Astrocyte (in vitro differentiated cells and primary cell): ENCODE results near the gene ZNF732.

Source experiments
- CTCF ChIP-seq: IDR thresholded peaks from 2 replicates; pipeline ENCODE4 v1.5.1; 2011; ENCODE audit warnings: low read depth, mild to moderate bottlenecking, inconsistent platforms, low read length, moderate library complexity; ENCODE audit not compliant: insufficient read depth
- EZH2 ChIP-seq: IDR thresholded peaks from 2 replicates; pipeline ENCODE4 v1.6.1; 2012; ENCODE audit warnings: mild to moderate bottlenecking, low read length, inconsistent platforms; ENCODE audit not compliant: insufficient read depth

DNA sequence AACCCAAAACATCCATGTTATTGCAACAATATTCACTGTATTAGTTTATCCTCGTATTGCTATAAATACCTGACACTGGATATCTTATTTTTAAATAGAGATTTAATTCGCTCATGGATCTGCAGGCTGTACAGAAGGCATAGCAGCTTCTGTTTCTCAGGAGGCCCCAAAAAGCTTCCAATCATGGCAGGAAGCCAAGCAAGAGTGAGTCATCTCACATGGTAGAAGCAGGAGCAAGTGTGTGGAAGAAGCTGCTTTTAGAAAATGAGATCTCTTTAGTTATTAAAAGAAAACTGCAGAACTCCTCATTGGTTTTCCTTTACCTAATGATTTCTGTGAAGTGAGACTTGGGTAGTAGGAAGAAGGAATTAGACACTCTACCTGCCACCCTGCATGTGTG, 16.4 kb downstream of the ZNF732 start:
- TF ChIP-seq CTCF (no peak), EZH2 (no peak)
